Measurements from ENCODE around the gene SPOCK1.
"Not testable (repeated sequence)": the region's sequence is repeated elsewhere in the genome, so short reads cannot be mapped to it uniquely, and the experiment has no call there.

Gene SPOCK1

DNA sequence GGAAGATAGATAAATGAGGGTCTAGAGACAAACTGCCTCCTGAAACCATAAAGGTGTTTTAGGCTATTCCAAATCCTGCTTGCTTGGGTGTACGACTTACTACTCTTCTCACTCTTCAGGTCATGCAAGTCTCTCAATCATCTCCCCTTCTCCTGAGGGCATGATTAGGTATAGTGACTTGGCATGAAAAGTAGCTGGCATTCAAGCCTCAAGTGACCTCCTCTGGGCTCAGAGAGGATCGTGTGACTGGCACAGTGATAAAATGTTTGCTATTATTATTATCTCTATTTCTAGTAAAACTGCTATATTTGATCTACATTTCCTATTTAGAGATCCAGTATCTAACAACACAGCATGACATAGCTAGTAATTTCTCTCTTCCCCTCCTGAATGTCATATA, 494.8 kb downstream of the SPOCK1 start:
- no peak for DNase-seq

DNA sequence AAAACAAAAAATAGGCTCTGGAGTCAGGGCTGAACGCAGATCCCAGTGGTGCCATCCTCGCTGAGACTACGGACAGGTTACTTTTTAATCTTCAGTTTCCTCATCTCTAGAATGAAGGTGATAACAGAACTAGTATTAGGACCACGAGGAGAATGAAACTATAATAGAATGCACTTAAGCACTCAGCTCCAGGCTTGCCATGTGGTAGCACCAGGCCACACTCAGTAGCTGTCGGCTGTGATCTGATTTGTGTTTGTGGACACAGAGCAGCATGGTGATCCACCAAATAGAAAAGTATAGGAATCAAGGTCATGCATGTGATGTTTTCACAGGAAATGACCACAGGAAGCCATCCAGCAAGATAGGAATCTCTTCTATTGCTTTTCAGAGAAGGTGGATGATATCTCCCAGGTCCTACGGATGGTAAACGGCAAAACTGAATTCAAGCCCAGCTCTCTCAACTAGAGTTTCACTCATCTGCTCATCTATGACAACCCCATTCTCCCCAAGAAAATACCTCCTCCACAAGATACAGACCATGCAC, 498.0 kb downstream of the SPOCK1 start:
- no peak for DNase-seq

DNA sequence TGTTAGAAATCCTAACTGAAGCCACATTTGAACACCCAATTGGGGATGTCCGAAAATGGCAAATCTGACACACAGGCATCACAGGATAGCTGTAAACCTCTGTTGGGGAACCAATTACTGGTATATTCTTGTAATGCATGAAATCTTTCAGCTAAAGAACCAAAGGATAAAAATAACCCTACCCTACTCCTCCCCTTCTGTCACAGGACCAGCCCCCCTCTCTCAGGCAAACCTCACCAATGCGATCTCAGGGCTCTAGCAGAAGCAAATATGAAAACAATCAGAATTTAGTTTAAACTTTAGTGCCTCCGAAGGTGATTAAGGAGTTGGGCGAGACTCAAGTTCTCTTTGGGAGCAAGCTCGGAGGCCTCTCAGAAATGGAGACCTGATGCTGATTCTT, 499.3 kb downstream of the SPOCK1 start:
- DNase-seq, result no peak

DNA sequence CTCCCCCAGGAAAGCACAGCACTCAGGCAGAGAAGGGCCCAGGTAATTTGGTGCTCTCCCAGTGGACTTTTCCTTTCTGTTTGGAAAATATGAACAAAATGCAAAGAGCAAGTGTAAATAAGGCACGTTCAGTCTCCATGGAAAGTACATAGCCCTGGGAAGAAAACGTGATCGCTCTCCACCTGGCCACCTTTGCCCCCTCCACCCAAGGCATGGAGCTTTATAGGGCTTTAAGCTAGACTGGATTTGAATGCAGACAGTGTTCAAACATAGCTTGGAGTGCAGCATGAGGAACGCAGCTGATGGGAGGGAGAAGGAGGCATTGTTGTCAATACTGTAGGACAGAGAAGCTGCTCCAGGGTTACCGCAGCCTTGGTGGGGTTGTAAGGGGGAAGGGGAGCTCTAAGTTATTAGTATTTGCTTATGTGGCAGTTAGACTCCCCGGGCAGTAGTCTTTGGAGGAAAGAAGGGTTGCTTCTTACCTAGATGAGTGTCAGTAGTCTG, 500.2 kb downstream of the SPOCK1 start:
- DNase-seq, result no peak

DNA sequence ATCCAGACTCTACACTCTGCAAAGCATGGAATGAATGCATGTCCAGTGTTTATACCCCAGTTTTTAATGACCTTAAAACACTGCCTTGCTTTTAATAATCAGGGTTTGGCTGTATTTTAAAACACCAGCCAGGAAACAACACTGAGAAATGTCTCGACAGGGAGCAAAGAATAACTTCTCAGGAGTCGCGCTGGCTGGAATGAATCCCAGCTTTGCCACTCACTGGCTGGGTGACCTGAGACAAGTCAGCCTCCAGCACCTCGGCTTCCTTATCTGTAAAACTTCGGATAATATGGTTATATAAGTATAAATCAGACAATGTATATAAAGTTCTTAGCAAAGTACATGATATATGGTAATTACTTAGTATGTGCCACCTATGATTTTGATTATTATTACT, 505.0 kb downstream of the SPOCK1 start:
- no peak for DNase-seq

DNA sequence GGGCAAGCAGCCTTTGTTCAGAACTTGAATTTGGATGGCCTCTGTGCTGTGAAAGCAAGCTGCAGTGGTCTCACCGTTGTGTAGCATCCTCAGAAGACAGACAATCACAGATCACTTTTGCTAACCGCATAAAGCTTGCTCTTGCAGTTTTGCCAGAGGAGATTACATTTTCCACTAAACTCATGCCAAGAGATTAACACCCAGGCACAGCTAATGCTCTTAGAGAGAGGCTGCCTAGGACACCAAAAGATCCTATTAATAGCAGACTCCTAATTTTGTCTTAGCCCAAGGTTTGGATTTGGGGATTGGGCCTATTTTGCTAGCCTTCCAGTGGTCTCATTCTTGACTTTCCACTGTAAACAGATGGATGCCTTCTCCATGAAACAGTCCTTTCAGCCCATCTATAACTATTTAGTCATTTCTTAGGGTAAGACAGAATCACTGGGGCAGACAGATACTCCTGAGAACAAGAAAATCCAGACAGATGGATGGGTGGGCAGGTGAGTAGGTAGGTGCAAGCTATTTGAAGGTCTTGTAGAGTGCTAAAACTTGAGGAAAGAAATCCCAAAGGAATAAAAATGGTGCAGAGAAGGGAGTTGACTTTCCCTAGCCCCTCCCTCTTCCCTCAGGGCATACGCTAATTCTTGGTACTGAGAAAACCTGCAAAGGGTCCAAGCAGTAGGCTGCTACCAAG, 506.2 kb downstream of the SPOCK1 start:
- DNase-seq, result no peak

DNA sequence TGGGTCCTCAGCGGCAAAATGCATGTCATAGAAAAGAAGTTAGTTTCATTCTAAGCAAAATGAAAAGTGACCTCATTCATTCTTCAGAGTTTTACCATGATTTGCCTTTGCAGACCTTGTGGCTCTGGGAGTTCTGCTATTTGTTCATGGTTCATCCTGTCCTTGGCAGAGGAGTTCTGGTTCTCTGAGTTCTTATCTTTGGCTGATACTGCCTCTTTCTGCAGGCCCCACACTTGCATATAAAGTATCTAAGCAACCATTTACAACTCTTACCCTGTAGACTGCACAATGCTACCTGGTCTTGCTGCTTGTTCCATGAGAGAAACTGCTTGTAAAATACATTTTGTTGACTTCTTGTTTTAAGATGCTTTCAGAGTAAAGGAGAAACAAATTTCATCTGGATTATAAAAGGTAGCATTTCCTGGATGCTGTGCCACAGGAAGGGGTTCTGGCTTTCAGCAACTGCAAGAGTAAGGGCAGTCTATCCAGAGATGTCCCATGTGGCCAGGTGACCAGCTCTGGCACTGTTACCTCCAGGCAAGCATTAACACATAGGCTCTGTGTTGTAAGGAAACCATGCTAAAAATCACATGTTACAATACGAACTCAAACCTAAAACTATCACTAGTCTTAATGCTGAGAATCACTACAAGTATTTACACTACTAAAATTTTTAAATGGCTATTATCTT, 513.2 kb downstream of the SPOCK1 start:
- no peak for DNase-seq

DNA sequence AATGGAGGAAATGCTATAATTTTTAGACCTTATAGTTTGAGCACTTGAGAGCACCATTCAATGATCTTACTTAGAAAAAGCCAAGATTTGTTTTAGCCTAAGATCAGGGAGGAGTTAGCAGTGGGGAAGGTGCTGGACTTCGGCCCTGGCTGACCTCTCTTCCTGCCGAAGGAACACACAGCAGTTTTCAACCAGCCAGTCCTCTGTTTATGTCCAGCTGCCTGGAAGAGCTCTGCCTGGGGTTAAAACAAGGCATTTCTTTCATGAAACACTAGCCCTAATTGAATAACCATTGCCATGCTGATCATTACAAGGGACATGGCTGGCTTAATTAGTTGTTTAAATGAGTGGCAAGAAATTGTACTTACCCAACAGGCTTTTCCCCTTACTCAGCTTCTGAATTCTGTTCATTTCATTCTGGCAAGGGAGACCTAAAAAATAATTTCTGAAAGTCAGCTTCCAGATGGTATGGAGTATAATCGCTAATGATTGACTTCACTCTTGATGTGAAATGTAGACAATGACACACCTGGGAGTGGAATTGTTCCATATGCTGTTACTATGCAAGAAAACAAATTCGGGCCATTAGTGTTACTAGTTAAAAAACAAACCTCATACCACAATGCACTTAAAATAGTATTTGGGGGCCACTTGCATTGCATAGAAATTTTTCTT, 514.2 kb downstream of the SPOCK1 start:
- no peak for DNase-seq

DNA sequence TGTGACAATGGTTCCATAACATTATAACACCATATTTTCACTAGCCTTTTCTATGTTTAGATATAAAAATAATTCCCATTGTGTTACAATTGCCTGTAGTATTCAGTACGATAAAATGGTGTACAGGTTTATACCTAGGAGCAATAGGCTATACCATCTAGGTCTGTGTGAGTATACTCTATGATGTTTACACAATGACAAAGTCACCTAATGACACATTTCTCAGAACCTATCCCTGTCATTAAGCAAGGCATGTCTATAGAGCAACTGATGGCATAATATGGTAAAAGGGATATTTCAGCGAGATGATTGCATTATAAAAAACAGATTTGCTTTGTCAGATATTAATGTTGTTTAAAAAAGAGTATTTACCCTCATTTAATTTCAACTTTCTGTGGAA, 517.2 kb downstream of the SPOCK1 start:
- DNase-seq, result no peak

DNA sequence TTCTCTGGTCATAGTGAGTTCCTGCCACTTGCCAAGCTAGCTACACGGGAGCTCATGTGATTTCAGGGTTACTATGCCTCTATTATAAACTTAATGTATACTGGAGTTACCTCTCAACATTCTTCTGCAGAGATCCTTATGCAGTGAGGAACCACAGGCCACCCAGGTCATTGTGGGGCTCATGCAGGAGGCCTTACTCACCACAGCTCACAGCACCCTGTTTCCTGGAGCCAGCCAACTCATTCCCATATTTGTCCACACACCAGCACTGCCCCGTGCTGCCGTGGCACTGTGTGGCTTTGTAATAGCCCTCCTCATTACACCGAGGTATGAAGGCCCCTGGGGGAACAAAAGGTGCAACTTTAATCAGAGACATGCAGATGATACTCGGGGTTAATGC, 520.0 kb downstream of the SPOCK1 start:
- no peak for DNase-seq

DNA sequence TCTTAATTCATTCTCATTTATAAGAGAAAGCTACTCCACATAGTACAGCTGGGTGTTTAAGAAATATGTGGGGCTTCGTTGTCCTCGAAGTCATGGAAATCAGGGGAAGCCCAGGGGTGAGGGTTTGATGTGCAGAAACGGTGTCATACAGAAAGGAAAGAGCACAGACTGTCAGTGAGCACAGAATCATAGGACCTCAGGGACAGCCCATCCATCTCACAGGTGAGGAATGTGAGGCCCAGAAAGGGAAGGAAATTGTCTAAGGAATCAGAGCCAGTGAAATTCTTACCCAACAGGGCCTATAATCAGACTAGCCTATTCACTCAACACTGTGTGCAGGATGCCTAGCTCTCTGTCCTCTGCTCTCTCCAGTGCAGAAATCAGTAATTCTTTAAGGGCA, 535.6 kb downstream of the SPOCK1 start:
- no peak for DNase-seq

DNA sequence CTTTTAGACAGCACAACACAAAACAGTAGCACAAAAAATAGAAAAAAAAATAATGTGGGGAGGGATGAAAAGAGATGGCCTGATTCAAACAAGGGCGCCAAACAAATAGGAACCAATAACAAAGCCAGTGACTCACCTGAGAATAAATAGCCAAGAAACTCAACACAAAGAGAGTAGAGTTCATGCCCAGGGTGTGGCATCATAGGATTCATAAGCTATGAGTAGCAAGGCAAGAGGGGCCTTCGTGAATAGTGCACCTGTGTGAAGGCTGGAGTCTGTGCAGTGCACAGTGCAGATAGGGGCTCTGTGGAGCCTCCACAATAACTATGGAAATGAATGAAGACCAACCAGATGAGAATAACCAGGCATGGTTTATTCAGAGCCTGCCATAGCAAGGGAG, 541.7 kb downstream of the SPOCK1 start:
- no peak for DNase-seq

DNA sequence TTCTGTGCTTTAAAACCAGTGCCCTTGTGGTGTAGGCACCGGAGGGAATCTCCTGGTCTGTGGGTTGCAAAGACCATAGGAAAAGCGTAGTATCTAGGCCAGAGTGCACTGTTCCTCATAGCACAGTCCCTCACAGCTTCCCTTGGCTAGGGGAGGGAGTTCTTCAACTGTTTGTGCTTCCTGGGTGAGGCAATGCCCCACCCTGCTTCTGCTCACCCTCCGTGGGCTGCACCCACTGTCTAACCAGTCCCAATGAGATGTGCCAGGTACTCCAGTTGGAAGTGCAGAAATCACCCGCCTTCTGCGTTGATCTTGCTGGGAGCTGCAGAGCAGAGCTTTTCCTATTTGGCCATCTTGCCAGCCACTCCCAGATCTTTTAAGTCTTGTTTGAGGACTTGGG, 545.0 kb downstream of the SPOCK1 start:
- DNase-seq, result not testable (repeated sequence)

DNA sequence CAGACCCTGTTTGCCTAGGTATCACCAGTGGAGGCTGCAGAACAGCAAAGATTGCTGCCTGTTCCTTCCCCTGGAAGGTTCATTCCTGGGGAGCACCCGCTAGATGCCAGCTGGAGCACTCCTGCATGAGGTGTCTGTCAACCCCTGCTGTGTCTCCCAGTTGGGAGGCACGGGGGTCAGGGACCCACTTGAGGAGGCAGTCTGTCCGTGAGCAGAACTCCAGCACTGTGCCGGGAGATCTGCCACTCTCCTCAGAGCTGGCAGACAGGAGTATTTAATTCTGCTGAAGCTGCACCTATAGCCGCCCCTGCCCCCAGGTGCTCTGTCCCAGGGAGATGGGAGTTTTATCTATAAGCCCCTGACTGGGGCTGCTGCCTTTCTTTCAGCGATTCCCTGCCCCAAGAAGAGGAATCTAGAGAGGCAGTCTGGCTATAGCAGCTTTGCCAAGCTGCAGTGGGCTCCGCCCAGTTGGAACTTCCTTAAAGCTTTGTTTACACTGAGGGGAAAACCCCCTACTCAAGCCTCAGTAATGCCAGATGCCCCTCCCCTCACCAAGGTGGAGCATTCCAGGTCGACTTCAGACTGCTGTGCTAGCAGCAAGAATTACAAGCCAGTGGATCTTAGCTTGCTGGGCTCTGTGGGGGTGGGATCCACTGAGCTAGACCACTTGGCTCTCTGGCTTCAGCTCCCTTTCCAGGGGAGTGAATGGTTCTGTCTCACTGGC, 545.6 kb downstream of the SPOCK1 start:
- DNase-seq, result not testable (repeated sequence)

DNA sequence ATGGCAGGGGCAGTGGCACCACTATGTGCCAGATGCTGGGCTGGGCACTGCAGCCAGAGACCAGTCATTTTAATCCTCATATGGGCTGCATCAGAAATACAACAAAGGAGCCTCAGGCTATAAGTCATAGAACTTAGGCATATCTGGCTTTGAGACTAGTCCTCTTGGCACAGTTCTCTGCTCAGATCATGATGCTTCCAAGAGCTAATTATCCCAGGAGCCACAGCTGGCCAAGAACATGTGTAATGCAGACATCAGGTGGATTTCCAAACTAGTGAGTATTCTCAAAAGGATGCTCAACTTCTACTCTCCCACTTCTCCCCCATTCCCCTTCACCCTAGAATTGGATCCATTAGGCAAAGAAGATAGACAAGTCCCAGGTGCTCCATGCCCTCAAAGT, 571.6 kb downstream of the SPOCK1 start:
- DNase-seq, result no peak

DNA sequence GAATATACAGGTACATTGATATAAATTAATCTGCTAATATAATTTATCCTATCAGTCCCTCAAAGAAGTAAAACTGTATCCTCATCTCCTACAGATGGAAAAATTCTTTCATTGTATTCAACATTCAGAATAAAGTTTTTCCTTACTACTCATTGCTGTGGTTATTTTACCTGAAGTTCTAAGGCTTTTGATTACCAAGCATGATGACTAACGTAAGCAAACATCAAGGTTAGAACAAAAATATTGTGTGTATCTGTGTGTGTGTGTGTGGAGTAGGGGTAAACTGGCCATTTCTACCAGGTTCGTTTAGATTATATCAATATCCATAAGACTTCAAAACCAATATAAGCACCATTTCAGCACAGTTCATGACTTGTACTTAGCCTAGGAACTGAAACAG, 573.1 kb downstream of the SPOCK1 start:
- DNase-seq, result no peak

Data from suppressor macrophage (primary cell).